NCI-H2029 treated with DMSO at 0.1 percent for 48 hours (cell line): Measurements from ENCODE around the gene IFT22.
"Not testable (repeated sequence)": the region's sequence is repeated elsewhere in the genome, so short reads cannot be mapped to it uniquely, and the experiment has no call there.

ENCODE experiments used
- DNase-seq: peaks from one replicate; lab custom pipeline; 2025; lab: John Stamatoyannopoulos, UW

The IFT22 gene

DNA sequence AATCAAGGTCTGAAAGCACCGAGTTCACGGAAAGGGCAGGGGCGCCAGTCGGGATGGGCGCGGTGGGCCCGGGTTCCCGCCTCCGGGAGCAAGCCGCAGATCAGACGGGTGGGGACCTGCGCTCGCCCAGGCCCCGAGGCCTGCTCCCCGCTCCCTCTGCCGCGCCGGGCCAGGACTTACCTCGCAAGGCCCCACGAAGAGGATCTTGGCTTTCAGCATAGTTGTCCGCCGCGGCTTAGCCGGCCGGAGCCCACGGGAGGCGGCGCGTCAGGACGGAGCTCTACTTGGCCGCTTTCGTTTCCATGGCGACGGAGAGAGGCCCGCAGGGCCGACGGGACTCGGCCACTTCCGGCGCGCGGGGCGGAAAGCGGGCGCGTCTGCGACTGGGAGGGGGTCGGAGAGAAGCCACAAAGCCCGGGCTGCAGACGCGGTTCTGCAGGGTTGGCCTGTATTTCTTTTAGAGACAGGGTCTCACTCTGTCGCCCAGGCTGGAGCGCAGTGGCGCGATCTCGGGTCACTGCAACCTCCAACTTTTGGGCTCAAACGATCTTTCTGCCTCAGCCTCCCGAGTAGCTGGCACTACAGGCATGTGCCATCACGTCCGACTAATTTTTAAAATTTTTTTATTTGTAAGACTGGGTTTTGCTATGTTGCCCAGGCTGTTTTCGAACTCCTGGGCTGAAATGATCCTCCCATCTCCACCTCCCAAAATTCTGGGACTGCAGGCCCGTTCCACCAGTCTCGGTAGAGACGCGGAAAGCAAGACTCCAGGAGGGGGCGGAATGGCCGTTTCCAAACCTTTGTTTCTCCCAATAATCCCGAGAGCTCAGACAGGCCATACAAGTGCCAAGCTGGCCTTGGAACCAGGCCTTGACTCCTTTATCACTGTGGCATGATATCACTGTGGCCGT is at the start of gene IFT22:
TSS of gene IFT22 (minus strand) at position 322 of the 911 bp plus-strand sequence. CDS start at position 219, 103 bp downstream.
- DNase-seq, result peak; percentile 55

DNA sequence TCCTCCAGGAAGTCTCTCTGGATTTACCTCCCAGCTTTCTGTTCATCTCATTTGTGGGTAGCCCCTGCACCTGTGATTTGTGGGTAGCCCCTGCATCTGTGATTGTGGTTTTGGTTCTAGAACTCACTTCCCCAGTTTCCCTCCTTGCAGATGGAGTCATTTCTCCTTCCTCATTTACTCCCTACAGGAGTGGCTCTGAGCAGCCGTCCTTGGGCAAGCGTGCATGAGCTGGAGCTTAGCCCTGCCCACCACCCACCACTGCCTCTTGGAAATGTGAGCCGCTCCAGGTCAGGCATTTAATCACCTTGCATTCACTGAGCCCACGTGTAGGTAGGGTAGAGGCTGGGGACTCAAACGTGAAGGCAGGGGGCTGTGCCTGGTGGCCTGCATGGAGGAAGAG is 49.2 kb upstream of the IFT22 start:
- DNase-seq, result no peak

DNA sequence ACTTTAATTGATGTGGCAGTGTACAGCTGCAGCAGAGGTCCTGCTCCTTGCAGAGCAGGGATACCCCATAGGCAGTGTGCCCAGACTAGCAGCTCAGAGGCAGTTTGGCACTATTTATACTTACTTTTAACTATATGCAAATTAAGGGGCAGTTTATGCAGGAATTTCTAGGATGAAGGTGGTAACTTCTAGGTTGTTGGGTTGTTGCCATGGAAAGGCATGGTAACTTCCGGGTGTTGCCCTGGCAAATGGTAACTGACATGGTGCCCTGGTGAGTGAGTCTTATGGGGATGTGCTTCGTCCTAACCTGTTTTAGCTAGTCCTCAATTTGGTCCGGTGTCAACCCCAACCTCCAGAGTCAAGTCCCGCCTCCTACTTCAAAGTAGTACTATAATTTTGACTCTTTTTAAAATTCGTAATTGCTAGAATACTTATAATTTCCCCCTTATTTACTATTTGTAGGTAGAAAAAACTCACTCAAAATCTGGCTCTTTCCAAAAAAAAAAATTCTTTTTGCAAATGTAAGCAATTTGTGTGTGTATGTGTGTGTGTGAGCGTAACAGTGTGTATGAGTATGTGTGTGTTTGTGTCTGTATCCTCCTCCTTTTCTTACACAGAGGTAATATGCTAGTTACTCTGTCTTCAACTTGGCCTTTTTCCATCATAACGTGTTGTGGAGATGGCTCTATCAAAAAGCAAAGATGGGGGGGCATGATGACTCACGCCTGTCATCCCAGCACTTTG is 47.0 kb upstream of the IFT22 start:
- no peak for DNase-seq

DNA sequence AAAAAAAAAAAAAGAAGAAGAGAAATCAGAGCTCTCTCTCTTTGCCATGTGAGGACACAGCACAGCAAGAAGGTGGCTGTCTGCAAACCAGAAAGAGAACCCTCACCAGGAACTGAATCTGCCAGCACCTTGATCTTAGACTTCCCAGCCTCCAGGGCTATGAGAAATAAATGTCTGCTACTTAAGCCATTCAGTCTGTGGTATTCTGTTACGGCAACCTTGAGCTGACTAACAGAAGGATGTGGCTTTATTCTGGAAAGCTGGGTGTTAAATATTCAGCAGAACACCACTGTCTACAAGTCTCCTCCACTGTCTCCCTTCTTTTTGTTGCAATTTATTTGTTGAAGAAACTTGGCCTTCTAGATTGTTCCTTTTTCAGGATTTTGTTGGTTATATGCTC is 46.1 kb upstream of the IFT22 start:
- no peak for DNase-seq

DNA sequence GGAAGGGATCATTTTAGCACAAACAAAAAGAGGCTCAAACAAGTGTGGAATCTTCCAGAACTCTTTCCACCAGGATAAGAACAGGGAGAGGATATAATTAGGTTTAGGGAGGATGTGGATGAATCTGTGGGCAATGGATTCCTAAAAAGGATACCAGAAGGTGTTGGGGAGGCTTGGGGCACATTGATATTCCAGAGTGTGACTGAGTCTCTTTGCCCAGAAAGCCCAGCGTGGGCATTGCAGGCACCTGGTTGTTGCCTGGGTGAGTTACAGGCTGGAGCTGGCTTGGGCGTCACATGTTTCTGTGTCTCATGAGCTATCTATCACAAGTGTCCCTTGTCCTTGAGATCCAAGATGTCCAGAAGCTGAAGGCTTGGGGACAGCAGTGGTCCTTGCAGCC is 44.3 kb upstream of the IFT22 start:
- no peak for DNase-seq

DNA sequence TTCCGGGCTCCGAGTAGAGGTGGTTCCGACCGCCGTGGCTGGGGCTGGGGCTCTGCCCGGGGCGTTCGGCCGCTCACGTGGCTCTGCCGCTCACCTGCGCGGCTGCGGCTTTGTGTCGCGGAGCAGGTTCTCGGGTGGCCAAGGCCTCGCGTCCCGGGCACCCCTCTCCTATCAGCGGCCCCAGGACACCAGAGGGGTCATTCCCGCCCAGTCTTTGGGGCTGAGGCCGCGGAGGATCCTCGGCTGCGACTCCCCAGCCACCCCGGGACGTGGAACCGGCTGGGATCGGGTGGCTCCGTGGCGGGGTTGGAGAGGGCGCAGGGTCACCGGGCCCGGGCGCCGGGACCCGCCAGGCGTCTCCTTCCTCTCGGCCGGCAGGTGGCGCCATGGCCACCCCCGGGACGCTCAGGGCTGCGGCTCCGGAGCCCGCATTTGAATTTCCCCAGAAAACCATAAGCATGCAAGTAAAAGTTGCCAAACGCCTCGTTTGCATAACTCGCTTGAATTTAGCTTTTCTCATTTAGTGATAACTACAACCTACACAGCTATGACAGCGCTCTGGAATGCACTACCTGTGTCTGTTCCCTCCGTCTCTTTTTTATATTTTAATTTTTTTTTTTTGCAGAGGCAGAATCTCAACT is 42.2 kb upstream of the IFT22 start:
- no peak for DNase-seq

DNA sequence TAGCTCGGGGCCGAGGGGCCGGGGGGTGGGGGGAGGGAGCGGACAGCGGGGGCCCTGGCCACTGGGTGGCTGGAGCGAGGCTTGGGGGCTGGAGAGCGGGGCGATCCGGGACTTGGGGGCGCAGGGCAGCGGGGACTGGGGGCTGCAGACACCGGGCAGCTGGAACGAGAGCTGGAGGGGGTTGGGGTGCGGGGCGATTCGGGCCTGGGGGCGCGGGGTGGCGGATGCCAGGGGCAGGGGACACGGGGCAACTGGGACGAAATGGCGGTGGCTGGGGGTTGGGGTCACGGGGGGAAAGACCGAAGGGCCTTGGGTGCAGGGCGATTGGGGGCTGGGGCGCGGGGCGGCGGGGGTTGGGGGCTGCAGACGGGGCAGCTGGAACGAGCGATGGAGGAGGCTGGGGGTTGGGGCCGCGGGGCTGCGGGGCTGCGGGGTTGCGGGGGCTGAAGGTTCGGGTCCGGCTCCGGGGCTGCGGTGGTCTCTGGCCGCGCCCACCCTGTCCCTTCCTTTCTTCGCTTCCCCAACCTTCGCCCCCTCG is 41.7 kb upstream of the IFT22 start:
- DNase-seq, result no peak

DNA sequence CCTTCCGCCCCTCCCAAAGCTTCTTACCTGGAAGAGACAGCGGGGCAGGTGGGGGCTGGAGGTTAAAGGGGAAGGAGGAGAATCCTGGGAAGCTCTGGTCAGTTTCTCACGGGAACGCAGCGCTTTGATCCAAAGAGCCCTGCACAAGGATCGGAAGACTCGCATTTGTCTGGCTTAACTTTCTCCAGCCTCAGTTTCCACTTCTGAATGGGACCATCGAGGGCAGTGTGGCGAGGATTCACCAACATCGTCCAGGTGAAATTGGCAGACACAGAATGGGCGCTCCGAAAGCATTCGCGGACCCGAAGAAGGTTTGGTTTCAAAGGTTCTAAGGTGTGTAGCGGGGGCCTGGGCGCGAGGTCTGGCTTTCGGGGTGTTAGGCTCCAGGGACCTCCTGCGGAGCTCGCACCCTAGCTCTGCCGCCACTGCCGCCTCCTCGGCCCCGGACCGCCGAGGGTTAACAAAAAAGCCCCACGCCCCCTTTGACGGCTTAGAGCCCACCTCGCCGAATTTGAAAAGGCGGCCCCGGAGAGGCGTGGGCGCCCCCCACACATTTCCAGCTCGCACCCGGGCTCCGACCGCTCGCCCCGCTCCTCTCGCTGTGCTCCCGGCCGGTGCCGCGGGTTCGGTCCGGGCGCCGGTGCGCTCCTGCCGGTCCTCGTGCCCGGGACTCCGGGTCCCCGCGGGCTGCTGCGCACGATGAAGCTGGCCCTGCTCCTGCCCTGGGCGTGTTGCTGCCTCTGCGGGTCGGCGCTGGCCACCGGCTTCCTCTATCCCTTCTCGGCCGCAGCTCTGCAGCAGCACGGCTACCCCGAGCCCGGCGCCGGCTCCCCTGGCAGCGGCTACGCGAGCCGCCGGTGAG is 41.0 kb upstream of the IFT22 start, which contains the start of gene COL26A1:
TSS of gene COL26A1 (plus strand) at position 542 of the 862 bp plus-strand sequence. CDS start at position 700, 158 bp downstream.
- no peak for DNase-seq

DNA sequence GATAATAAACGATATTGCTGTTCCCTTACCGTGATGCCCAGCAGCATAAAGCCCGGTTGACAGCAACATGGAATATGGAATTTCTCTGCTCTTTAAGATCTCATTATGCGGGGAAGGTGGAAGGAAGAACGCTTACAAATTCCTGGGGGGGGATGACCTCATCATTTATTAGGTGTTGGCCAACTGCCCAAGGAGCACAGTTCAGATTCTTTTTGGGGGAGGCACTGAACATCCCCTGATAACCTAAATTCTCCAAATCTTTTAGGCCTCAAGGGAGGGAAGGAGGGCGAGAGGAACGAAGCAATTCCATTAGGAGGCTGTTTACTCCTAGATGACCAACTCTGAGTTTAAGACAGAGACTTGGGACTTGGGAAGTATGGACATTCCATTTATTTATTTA is 35.8 kb upstream of the IFT22 start:
- DNase-seq, result no peak

DNA sequence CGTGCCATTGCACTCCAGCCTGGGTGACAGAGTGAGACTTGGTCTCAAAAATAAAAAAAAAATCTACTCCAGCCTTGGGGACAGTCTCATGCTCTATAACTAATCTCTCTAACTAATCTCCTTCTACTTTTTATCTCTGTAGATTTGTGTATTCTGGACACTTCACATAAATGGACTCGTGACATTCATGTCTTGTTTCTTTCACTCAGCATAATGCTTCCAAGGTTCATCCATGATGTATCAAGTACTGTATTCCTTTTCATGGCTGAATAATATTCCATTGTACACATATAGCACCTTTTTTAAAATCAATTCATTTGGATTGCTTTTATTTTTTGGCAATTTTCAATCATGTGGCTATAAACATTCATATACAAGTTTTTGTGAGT is 31.3 kb upstream of the IFT22 start:
- DNase-seq, result no peak

DNA sequence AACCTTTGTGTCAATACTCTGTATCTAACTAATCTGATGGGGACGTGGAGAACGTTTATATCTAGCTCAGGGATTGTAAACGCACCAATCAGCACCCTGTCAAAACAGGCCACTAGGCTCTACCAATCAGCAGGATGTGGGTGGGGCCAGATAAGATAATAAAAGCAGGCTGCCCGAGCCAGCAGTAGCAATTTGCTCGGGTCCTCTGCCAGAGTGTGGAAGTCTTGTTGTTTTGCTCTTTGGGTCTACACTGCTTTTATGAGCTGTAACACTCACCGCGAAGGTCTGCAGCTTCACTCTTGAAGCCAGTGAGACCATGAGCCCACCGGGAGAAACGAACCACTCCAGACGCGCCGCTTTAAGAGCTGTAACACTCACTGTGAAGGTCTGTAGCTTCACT is 27.7 kb upstream of the IFT22 start:
- DNase-seq, result not testable (repeated sequence)

DNA sequence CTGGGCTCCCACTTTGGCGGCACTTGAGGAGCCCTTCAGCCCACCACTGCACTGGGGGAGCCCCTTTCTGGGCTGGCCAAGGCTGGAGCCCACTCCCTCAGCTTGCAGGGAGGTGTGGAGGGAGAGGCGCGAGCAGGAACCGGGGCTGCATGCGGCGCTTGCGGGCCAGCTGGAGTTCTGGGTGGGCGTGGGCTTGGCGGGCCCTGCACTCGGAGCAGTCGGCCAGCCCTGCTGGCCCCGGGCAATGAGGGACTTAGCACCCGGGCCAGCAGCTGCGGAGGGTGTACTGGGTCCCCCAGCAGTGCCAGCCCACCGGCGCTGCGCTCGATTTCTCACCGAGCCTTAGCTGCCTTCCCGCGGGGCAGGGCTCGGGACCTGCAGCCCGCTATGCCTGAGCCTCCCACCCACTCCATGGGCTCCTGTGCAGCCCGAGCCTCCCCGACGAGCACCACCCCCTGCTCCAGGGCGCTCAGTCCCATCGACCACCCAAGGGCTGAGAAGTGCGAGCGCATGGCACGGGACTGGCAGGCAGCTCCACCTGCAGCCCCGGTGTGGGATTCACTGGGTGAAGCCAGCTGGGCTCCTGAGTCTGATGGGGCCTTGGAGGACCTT is 26.9 kb upstream of the IFT22 start:
- not testable (repeated sequence) for DNase-seq

DNA sequence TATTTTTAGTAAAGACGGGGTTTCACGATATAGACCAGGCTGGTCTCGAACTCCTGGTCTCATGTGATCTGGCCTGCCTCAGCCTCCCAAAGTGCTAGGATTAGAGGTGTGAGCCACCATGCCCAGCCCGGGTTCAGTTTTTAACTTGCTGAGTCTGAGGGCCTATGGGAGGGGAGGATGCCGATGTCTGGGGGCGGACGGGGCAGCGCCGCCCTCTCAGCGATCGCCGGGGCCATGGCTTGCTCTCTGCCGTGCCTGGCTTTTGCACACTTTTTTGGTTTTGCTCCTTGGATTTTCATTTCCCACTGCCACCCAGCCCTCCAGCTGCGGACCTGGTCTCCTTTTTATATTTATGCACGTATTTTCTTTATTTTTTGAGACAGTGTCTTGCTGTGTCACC is 25.9 kb upstream of the IFT22 start:
- no peak for DNase-seq

DNA sequence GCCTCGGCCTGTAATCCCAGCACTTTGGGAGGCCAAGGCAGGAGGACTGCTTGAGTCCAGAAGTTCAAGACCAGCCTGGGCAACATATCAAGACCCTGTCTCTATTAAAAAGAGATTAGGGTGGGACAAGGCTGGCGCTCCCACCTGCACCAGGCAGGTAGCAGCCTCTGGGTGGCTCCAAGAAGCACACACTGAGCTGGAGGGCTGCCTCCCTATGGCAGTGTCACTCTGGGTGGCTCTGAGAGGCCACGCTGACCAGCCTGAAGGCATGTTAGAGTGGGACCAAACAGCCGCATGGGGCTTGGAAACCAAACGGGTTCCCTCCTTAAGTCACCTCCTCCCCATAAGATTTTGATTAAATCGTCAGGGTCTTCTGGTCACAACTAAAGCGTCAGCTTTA is 21.3 kb upstream of the IFT22 start:
- no peak for DNase-seq

DNA sequence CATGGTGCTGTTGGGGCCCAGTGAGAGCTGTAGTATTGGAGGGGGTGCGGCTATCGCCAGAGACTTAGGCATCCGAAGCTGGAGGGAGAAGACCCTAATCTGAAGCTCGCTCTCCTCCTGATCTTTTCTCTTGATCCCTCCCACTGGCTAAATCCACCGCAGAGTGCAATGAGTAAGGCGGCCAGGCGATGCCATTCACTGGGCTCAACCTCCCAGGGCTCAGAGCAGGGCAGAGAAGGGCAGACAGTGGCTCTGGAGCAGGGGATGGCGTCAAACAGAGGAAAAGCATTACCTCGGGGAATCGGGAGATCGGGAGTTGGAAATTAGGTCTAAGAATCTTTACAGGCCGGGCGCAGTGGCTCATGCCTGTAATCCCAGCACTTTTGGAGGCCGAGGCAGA is 18.8 kb upstream of the IFT22 start:
- DNase-seq, result no peak

DNA sequence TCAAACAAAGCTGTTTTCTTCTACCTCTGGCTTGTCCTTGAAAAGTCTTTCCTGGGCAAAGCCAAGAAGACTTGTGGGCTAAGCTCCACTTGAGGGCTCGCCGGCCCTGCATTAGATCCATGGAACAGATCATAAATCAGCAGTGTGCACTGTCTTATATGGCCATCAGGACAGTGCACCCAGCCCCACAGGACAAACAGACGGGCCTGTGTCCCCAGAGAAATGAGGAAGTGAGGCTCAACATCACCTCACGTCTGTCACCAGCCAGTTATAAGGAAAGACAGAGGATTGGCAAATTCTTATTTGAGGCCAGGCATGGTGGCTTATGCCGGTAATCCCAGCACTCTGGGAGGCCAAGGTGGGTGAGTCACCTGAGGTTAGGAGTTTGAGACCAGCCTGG is 12.3 kb upstream of the IFT22 start:
- no peak for DNase-seq

DNA sequence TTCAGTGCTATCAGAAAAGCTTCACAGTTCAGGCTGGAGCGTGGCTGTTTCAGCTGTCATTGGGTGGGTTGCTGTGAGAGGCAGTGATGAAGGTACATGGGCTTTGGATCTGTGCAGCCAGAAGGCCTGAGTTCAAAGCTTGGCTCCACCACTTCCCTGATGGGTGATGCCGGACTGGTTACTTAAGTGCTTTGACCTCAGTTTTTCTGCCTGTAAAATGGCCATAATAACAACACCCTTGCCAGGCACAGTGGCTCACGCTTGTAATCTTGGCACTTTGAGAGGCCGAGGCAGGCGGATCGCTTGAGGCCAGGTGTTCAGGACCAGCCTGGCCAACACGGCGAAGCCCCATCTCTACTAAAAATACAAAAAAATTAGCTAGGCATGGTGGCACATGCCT is 10.4 kb upstream of the IFT22 start:
- no peak for DNase-seq

DNA sequence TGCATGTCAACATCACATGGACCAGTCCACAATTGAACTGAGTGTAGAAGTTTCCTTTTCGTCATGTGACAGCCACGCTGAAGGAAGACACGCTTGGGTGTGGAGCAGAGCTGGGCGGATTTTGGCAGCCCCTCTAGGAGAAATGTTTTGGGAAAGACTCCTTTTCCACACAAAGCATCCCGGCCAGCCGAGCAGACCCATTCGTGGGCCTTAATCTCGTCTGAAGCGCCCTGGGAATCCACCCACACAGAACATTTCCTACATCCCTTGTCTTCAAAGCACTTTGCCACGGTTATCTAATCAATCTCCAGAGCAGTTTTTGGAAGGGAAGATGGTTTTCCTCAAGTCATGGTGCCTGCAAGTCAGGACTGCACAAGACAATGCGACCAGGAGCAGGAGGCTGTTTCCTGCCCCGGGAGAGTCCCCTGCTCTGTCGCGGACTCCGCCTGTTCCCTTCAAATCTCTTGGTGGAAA is 8.4 kb upstream of the IFT22 start:
- DNase-seq, result no peak

DNA sequence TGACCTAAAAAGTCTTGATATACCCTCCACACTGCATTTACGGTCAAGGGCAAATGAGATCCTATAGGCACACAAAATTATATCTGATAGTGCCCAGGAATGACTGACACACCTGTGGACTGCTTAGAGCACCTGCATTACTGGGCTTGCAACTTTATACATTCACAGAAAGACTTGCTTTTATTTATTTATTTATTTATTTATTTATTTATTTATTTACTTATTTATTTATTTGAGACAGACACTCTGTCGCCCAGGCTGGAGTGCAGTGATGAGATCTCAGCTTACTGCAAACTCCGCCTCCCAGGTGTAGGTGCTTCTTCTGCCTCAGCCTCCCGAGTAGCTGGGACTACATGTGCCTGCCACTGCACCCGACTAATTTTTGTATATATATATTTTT is 6.5 kb upstream of the IFT22 start:
- DNase-seq, result no peak

DNA sequence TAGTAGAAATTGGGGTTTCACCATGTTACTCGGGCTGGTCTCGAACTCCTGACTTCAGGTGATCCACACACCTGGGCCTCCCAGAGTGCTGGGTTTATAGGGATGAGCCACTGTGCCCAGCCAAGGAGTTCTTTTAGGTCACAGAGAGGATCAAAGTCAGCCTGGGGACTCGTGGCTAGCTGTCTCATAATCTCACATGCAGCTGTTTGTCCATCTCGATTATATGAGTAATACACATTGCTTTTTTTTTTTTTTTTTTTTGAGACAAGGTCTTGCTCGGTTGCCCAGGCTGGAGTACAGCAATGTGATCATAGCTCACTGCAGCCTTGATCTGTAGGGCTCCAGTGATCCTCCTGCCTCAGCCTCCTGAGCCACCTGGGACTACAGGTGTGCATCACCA is 2.2 kb downstream of the IFT22 start:
- DNase-seq, result no peak

DNA sequence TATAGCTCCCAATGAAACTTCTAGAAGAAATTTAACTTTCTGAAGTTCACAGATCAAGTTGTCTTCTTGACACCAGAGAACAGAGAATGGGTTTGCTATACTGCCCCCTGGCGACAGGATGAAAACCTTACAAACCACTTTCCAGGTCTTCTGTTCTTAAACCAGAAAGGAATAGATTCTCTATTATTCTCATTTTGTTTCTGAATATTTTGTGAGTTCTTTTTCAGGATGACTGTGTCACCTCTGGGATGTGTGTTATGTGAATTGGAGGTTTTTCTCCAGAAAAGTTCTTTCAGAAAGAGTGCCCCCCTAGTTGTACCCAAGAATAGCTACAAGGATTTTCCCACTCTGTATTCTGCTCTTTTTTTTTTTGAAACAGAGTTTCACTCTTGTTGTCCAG is 6.3 kb downstream of the IFT22 start:
- DNase-seq, result no peak
